ENCODE results near the gene POLR2E.

The POLR2E gene

DNA sequence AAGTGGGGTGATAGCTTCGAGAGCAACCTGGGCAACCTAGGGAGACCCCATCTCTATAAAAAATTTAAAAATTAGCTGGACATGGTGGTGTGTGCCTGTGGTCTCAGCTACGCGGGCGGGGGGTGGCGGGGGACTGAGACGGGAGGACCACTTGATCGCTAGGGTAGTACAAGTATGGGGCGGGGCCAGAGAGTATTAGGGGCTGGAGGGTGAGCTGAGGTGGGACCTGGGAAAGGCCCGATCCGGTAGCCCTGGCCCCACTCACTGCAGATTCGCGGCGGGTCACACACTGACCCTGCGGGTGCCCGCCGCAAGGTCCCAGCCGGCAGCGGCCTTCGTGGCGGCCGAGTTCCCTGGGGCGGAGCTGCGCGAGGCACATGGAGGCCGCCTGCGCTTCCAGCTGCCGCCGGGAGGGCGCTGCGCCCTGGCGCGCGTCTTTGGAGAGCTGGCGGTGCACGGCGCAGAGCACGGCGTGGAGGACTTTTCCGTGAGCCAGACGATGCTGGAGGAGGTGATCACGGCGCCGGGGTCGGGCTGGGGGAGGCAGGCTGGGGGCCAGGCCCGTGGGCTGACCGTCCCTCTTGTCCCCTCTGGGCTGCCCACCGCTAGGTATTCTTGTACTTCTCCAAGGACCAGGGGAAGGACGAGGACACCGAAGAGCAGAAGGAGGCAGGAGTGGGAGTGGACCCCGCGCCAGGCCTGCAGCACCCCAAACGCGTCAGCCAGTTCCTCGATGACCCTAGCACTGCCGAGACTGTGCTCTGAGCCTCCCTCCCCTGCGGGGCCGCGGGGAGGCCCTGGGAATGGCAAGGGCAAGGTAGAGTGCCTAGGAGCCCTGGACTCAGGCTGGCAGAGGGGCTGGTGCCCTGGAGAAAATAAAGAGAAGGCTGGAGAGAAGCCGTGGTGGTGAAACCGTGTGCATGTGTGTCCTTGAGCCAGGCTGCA, 30.2 kb downstream of the POLR2E start:
- peak; percentile 57 for DNase-seq (ENCODE audit: low spot score)

DNA sequence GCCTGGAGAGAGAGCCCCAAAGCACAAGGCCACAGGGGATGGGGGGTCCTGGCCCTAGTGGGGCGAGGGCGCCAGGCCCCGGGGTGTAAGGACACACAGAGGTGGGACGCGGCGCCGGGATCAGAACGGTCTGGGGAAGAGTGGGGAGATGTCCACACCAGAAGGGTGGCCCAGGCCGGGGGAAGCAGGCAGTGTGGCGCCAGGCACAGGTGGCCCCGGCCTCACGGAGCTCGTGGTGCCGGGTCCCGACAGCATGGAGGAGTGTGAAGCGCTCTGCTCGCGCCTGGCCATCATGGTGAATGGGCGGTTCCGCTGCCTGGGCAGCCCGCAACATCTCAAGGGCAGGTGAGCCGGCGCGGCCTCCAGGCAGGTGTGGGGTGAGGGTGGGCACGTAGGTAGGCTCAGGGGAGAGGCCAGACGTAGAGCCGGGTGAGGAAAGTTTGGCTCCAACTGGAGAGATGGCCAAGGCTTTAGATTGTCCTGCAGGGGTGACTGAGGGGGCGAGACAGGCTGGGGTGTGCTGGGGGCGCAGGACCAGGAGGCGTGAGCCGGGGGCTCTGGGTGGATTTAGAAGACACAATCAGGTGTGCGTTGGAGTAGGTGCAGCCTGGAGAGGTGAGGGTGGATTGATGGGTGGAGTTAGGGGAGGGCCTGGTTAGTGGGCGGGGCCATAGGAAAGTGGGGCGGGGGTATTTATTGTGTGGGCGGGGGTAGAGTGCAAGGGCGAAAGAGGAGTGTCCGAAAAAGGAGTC, 31.1 kb downstream of the POLR2E start:
- no peak for DNase-seq (ENCODE audit: low spot score)

DNA sequence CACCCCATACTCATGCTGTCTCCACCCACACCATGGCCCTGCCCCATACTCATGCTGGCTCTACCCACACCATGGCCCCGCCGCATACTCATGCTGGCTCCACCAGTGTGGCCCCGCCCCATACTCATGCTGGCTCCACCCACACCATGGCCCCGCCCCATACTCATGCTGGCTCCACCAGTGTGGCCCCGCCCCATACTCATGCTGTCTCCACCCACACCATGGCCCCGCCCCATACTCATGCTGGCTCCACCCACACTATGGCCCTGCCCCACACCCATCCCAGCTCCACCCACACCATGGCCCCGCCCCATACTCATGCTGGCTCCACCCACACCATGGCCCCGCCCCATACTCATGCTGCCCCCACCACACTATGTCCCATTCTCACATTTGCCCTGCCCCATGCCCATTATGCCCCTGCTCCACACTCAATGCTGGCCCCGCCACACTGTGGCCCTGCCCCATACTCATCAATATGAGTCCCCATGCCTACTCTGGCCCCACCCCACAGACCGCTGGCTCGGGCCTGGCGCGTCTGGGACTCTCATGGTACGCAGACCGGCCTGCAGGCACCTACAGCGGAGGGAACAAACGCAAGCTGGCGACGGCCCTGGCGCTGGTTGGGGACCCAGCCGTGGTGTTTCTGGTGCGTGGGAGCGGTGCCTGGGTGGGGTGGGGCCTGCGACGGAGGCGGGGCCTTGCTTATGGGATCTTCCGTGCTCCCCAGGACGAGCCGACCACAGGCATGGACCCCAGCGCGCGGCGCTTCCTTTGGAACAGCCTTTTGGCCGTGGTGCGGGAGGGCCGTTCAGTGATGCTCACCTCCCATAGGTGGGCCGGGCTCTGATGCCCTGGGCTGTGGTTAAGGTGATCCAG, 31.9 kb downstream of the POLR2E start:
- DNase-seq (ENCODE audit: low spot score): no peak

DNA sequence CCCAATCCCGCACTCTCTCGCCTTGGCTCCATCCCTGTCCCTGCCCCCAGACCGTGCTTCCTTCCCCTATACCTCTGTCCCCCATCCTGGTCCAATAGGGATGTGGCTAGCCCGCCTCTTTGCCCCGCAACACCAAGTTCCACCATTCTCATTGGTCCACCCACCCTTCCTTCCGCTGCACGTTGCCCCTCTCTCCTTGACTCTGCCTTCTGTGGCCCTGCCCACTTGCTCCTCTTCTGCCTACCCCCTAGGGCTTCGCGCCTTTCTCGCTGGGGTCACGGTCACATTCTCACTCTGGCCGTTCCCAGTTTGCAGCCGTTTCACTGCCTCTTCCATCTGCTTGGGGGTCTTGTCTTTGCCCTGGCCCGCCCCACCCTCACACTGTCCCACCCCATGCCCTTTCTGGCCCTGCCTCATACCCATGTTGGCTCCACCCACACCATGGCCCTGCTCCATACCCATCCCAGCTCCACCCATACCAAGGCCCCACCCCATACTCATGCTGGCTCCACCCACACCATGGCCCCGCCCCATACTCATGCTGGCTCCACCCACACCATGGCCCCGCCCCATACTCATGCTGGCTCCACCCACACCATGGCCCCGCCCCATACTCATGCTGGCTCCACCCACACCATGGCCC, 32.7 kb downstream of the POLR2E start:
- no peak for DNase-seq (ENCODE audit: low spot score)

DNA sequence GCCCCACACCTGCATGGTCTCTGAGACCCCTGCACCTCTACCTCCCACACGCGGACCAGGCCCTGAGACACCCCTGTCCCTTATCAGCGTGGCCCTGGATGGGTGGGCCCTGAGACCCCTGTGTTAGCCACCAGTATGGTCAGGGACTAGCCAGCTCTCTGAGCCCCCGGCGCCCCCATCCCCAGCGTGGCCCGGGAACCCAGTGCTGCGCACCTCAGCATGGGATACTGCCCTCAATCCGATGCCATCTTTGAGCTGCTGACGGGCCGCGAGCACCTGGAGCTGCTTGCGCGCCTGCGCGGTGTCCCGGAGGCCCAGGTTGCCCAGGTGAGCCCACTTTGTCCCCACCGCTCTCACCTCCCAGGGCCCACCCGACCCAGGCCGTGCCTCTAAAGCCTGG, 33.2 kb downstream of the POLR2E start:
- no peak for DNase-seq (ENCODE audit: low spot score)

DNA sequence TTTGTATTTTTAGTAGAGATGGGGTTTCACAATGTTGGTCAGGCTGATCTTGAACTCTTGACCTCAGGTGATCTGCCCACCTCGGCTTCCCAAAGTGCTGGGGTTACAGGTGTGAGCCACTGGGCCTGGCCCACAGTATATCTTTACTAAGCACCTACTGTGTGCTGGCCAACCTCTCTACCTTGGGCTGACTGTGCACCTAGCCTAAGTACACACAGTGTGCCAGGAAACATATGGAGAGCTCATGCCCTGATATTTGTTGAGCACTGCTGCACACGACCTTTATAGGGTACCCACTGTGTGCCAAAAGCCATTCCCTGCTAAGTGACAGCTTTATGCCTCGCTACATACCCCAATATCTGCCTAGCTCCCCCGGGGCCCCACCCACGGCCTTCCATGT, 34.5 kb downstream of the POLR2E start:
- DNase-seq (ENCODE audit: low spot score): no peak

DNA sequence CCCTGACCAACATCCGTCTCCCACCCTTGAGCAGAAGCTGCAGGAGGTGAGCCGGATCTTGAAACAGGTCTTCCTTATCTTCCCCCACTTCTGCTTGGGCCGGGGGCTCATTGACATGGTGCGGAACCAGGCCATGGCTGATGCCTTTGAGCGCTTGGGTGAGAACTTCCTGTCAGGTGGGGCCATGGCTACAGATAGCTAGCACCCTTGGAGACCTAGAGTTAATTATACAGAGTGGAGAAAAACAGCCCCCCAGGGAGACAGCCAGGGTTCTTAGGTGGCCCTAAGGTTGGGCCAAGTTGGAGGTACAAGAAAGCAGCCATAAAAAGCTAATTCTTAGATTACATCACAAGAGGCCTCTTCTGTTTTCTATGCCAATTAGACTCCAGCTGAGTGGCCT, 37.1 kb downstream of the POLR2E start:
- no peak for DNase-seq (ENCODE audit: low spot score)

DNA sequence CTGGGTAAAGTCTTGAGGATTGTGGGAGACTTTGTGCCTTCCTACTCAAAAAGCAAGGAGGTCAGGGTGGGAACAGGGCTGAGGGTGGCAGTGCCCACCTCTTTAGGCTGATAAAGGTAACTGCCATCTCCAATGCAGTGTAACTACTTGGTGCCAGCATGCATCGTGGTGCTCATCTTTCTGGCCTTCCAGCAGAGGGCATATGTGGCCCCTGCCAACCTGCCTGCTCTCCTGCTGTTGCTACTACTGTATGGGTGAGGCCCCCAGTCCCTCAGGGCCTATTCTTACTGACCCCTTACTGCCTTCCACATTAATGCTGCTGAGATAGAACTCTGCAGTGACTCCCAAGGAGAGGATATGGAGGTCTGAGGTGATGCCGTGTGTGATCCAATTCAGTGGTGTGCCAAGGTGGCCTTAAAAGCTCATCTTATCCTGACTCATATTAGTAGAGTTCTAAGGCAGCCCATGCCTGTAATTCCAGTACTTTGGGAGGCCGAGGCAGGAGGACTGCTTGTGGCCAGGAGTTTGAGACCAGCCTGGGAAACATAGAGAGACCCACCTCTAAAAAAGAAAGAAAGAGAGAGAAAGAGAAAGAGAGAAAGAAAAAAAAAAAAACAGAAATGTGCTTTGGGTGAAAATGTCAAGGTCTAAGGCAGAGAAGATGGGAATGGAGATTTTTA, 37.9 kb downstream of the POLR2E start:
- DNase-seq (ENCODE audit: low spot score): peak; percentile 50

DNA sequence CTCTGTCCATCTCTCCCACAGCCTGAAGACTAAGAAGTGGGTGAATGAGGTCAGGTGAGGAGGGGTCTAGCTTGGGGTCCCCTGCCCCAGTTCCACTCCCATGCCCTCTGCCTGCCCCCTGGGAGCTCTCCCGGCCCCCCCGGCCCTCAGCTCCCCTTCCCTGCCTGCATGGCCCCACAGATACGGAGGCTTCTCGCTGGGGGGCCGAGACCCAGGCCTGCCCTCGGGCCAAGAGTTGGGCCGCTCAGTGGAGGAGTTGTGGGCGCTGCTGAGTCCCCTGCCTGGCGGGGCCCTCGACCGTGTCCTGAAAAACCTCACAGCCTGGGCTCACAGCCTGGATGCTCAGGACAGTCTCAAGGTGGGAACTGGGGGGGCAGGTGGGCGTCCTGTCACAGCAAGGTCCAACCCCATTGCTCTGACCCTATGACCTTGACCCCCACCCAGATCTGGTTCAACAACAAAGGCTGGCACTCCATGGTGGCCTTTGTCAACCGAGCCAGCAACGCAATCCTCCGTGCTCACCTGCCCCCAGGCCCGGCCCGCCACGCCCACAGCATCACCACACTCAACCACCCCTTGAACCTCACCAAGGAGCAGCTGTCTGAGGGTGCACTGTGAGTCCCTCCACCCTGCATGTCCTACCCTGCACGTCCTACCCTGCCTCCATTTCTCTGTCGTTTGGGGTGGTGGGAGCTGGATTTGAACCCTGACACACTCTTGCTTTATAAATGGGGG, 39.1 kb downstream of the POLR2E start:
- no peak for DNase-seq (ENCODE audit: low spot score)

DNA sequence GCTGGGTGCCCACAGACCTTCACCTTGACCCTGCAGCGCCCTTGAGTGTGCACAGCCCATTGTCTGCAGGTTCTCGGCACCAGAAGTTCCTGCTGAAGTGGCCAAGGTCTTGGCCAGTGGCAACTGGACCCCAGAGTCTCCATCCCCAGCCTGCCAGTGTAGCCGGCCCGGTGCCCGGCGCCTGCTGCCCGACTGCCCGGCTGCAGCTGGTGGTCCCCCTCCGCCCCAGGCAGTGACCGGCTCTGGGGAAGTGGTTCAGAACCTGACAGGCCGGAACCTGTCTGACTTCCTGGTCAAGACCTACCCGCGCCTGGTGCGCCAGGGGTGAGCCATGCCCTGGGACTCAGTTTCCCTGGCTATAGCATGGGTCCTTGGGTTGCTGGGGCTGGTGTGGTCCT, 40.1 kb downstream of the POLR2E start:
- no peak for DNase-seq (ENCODE audit: low spot score)

DNA sequence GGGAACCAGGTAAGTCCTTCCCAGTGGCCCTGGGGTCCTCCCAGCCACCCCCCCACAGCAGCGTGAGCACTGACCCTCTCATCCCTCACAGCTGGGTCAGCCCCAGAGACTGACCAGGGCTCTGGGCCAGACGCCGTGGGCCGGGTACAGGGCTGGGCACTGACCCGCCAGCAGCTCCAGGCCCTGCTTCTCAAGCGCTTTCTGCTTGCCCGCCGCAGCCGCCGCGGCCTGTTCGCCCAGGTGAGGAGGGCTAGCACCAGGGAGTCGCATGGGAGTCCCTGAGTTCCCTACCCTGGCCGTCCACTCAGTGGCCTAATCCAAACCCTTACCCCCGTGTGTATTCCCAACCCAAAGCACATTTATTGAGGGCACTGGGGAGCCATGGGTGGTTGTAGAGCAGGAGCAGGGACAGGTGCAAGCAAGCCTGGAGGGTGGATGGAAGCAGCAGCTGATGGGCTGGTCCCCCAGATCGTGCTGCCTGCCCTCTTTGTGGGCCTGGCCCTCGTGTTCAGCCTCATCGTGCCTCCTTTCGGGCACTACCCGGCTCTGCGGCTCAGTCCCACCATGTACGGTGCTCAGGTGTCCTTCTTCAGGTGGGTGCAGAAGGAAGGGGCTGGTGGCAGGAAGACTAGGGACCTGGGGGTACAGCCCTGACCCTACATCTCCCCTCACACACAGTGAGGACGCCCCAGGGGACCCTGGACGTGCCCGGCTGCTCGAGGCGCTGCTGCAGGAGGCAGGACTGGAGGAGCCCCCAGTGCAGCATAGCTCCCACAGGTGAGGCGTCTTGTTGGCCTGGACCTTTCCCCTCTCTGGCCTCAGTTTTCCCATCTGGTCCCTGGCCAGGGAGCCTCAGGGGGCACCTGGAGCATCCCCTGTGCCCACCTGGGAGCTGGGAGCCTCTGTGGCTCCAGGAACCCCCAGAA, 40.8 kb downstream of the POLR2E start:
- no peak for DNase-seq (ENCODE audit: low spot score)

DNA sequence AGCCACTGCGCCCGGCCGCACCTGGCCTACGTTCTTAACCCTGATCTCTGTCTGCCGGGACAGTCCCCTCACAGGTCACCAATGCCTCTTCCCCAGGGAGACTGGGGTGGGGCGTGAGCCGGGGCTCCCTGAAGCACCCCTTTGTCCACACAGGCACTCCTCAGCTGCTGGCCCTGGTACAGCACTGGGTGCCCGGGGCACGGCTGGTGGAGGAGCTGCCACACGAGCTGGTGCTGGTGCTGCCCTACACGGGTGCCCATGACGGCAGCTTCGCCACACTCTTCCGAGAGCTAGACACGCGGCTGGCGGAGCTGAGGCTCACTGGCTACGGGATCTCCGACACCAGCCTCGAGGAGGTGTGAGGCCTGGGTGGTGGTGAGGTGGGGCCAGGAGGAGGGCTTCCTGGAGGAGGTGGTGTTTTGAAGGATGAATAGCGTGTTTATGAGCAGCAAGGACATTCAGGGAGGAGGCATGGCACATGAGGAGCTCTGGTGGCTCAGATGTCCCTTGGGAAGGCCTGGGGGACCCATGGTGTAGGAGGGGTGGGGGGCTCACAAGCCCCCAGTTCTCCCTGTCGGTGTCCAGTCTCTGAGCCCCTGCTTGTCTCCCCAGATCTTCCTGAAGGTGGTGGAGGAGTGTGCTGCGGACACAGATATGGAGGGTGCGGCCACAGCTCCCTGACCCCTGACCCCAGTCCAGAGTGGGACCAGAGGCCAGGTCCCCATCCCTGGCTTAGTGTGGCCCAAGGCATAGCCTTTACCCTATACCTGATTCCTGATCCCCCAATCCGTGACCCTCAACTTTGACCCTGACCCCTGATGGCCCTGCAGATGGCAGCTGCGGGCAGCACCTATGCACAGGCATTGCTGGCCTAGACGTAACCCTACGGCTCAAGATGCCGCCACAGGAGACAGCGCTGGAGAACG, 41.7 kb downstream of the POLR2E start:
- no peak for DNase-seq (ENCODE audit: low spot score)

DNA sequence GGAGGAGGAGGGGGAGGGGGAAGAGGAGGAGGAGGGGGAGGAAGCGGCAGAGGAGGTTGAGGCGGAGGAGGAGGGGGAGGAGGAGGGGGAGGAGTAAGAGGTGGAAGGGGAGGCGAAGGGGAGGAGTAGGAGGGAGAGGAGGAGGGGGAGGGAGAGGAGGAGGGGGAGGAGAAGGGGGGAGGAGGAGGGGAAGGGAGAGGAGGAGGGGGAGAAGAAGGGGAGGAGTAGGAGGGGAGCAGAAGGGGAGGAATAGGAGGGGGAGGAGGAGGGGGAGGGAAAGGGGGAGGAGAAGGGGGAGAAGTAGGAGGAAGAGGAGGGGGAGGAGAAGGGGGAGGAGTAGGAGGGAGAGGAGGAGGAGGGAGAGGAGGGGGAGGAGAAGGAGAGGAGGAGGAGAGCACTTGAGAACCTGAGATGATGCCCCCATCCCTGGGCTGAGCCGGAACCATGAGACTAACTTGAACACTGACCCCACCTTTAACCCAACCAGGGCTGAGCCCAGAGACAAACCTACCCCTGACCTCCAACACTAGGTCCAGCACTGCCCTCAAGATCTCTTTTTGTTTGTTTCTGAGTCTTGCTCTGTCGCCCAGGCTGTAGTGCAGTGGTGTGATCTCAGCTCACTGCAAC, 42.7 kb downstream of the POLR2E start:
- DNase-seq (ENCODE audit: low spot score): no peak

DNA sequence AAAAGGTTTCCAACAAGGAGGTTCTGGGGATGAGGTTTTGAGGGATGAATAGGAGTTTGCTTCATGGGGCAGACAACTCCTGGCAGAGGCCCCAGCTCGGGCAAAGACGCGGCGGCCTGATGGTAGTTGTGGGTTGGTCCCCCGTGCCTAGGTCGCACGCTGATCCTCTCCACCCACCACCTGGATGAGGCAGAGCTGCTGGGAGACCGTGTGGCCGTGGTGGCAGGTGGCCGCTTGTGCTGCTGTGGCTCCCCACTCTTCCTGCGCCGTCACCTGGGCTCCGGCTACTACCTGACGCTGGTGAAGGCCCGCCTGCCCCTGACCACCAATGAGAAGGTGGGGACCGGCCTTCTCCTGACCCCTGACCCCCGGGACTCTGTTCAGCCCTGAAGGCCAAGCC, 43.4 kb downstream of the POLR2E start:
- DNase-seq (ENCODE audit: low spot score): no peak

DNA sequence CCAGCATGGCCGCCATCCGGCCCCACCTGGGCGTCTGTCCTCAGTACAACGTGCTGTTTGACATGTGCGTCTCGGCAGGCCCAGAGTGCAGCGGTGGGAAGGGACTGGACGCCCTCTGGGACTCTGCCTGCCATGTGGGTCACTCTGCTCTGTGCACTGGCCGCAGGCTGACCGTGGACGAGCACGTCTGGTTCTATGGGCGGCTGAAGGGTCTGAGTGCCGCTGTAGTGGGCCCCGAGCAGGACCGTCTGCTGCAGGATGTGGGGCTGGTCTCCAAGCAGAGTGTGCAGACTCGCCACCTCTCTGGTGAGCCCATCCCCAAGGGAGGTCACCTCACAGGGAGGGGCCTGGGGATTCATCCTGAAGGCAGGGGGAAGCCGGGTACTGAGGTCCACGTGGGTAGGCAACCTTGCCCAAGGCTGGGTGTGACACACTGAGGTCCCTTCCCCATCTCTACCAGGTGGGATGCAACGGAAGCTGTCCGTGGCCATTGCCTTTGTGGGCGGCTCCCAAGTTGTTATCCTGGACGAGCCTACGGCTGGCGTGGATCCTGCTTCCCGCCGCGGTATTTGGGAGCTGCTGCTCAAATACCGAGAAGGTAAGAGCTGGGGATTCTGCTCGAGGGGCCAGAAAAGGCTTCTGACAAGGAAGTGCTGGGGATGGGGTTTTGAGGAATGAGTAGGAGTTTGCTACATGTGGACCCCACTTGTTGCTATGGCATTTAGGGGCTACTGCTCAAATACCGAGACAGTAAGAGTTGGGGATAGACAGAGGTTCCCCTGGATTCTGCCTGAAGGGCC, 44.0 kb downstream of the POLR2E start:
- no peak for DNase-seq (ENCODE audit: low spot score)

DNA sequence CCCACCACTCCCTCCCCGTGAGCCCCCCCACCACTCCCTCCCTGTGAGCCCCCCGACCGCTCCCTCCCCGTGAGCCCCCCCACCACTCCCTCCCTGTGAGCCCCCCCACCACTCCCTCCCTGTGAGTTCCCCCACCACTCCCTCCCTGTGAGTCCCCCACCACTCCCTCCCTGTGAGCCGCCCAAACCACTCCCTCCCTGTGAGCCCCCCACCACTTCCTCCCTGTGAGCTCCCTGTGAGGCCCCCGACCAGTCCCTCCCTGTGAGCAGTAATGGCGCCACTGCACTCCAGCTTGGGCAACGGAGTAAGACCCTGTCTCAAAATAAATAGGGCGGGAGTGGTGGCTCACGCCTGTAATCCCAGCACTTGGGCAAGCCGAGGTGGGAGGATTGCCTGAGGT, 45.4 kb downstream of the POLR2E start:
- no peak for DNase-seq (ENCODE audit: low spot score)

DNA sequence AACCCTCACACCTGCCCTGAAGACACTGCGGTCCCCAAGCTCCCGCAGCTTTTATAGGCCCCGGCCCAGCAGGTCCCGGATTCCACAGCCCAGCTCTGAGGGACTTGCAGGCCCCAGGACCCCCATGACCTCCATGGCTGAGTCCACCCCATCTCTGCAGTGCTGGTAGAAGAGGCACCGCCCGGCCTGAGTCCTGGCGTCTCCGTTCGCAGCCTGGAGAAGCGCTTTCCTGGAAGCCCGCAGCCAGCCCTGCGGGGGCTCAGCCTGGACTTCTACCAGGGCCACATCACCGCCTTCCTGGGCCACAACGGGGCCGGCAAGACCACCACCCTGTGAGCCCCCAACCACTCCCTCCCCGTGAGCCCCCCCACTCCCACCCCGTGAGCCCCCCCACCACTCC, 46.1 kb downstream of the POLR2E start:
- DNase-seq (ENCODE audit: low spot score): no peak
